Naive thymus-derived CD4-positive, alpha-beta T cell (primary cell): Measurements from ENCODE around the gene CTXN1. TPM values are rescaled to one million over a fixed set of nuclear protein-coding genes. Genes with fewer than 3 reads are reported as not detected.
A peak's percentile ranks its signal among the peaks of the same experiment; 100 is the strongest.
"Not testable (repeated sequence)": the region's sequence is repeated elsewhere in the genome, so short reads cannot be mapped to it uniquely, and the experiment has no call there.

Source experiments
- ATAC-seq: fragments of 150-1000 bp; cut with Tn5 transposase; 2 replicates; pipeline ENCODE4 v1.10.0; 2021; ENCODE audit warnings: mild to moderate bottlenecking, moderate library complexity
- CTCF ChIA-PET: fragments of 350-600 bp; sonication (Branson Sonifier 250); formaldehyde crosslinking; loops from one replicate; lab custom pipeline; 2021; ENCODE audit warnings: antibody characterized with exemption; lab: Charles Lee
- POLR2A ChIA-PET: fragments of 350-600 bp; sonication (Branson Sonifier 250); formaldehyde crosslinking; loops from one replicate; lab custom pipeline; 2021; ENCODE audit warnings: antibody characterized with exemption, inconsistent platforms; lab: Charles Lee
- DNase-seq, 9 donors: peaks; one replicate each; pipeline versions ENCODE4 v3.0.0 to v3.0.0-alpha.2; 2020 to 2022; ENCODE audit warnings: mixed read lengths in 1 of 9
- H3K27ac ChIP-seq: one replicate; pipeline ENCODE4 v1.7.0; 2013; ENCODE audit warnings: mild to moderate bottlenecking, low read depth, low read length, moderate library complexity
- H3K27me3 ChIP-seq, 2 donors: one replicate each; pipeline ENCODE4 v1.7.0; 2013; ENCODE audit warnings: low read length in 2 of 2, mild to moderate bottlenecking in 2 of 2, moderate library complexity in 2 of 2; ENCODE audit not compliant: control insufficient read depth in 2 of 2, insufficient read depth in 2 of 2
- H3K36me3 ChIP-seq, 3 experiments: 1 replicate in 2 of 3; 2 replicates in 1 of 3; pipeline ENCODE4 v1.7.0; 2013; ENCODE audit warnings: low read length in 3 of 3, mild to moderate bottlenecking in 3 of 3, moderate library complexity in 1 of 3; ENCODE audit not compliant: insufficient read depth in 3 of 3, control insufficient read depth in 2 of 3
- H3K4me1 ChIP-seq, 2 donors: one replicate each; pipeline ENCODE4 v1.7.0; 2013; ENCODE audit warnings: low read length in 2 of 2, mild to moderate bottlenecking in 2 of 2, moderate library complexity in 1 of 2; ENCODE audit not compliant: control insufficient read depth in 2 of 2, insufficient read depth in 2 of 2
- H3K4me3 ChIP-seq: 2 replicates; pipeline ENCODE4 v1.7.0; 2013; ENCODE audit warnings: mild to moderate bottlenecking, low read length
- H3K9me3 ChIP-seq, 3 experiments: 1 replicate in 2 of 3; 2 replicates in 1 of 3; pipeline ENCODE4 v1.7.0; 2013; ENCODE audit warnings: low read length in 3 of 3; ENCODE audit not compliant: control insufficient read depth in 2 of 3
- H3K27ac Mint-ChIP-seq, 9 donors: one replicate each; pipeline ENCODE4 v1.8.0; 2020 to 2022; ENCODE audit warnings: mixed read lengths in 9 of 9, mild to moderate bottlenecking in 8 of 9, moderate library complexity in 5 of 9, inconsistent platforms in 2 of 9
- H3K27me3 Mint-ChIP-seq, 5 donors: one replicate each; pipeline ENCODE4 v1.8.0; 2021 to 2022; ENCODE audit warnings: mixed read lengths in 5 of 5, mild to moderate bottlenecking in 1 of 5
- H3K36me3 Mint-ChIP-seq, 5 donors: one replicate each; pipeline ENCODE4 v1.8.0; 2020 to 2022; ENCODE audit warnings: mixed read lengths in 5 of 5, mild to moderate bottlenecking in 3 of 5, inconsistent platforms in 1 of 5
- H3K4me1 Mint-ChIP-seq, 7 donors: one replicate each; pipeline ENCODE4 v1.8.0; 2020 to 2022; ENCODE audit warnings: mixed read lengths in 7 of 7, mild to moderate bottlenecking in 3 of 7, inconsistent platforms in 1 of 7
- H3K4me3 Mint-ChIP-seq, 10 donors: one replicate each; pipeline ENCODE4 v1.8.0; 2020 to 2022; ENCODE audit warnings: mild to moderate bottlenecking in 10 of 10, mixed read lengths in 10 of 10, moderate library complexity in 6 of 10, inconsistent platforms in 2 of 10
- H3K9me3 Mint-ChIP-seq, 11 donors: one replicate each; pipeline ENCODE4 v1.8.0; 2020 to 2022; ENCODE audit warnings: mixed read lengths in 11 of 11, mild to moderate bottlenecking in 4 of 11, inconsistent platforms in 1 of 11, moderate library complexity in 1 of 11
- intact Hi-C, 2 donors: fragments of 100-400 bp; cut with micrococcal nuclease; formaldehyde crosslinking; loops; one replicate each; pipeline ENCODE4 v1.15.1; 2023
- polyA plus RNA-seq, 2 donors: library from polyadenylated mRNA; unstranded; fragments of 300-500 nt; fragmentation: Illumina TruSeq; gene quantifications; one replicate each; pipeline ENCODE4 v1.2.3, GENCODE V29; 2021
- total RNA-seq, 6 experiments: library from RNA in 5 of 6; stranded (reverse) in 5 of 6; gene quantifications; 1 replicate in 5 of 6; 2 replicates in 1 of 6; pipeline ENCODE4 v1.2.3 and lab custom pipeline; 2021 to 2026

CTXN1 gene
- total and polyA plus RNA-seq, 7 experiments from 2014 or later = 0.32 TPM; not detected in 6

DNA sequence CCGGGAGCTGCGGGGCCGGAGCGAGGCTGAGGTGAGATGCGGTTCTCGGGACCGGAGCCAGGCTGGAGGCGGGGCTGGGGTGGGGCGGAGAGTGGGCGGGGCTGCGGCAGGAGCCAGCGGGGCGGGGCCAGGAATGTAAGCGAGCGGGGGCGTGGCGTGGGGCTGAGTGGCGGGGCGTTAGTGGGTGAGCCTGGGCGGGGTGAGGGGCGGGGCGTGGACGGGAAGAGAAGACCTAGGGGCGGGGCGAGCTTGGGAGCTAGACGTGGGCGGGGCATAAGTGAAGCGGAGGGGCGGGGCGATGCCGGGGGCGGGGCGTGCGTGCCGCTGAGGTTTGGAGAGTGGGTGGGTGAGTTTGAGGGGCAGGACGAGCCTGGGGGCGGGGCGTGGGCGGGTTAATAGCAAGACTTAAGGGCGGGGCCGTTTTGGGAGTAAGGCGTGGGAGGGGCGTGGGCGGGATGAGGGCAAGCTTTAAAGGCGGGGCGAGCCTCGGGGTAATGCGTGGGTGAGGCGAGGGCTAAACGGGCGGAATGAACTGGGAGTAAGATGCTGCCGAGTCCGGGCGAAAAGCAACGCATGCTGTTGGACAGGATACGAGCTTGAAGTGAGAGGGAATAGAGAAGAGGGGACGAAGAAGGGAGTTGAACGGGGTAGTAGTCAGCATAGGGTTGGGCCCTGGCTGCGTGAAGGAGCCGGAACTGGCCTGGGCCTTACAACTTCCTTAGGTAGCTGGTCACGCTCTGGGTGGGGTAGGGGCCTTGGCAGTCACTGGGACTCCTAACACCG, 5.2 kb downstream of the CTXN1 start:
- H3K4me3 ChIP-seq = peak overlapping the region; percentile 86
- H3K4me3 Mint-ChIP-seq = peak overlapping the region; percentile 88 to 97 (median 94)
- peaks cover 0 to 11% (median 0%) of the 10 kb centered on the region in 5 donors for H3K36me3 Mint-ChIP-seq
- no peaks in the 10 kb centered on the region for H3K9me3 ChIP-seq
- CTCF ChIA-PET = interaction anchor here (0.6 to 2.8 kb wide), 7 partner anchors 10 to 346 kb away, joined by 3 to 14 read pairs (median 8); partner anchors contain the start of genes MAP2K7 and TIMM44
- H3K36me3 ChIP-seq = peaks cover 0 to 18% (median 6%) of the 10 kb centered on the region in 3 experiments
- peaks cover 24 to 34% of the 10 kb centered on the region in 2 donors for H3K4me1 ChIP-seq
- H3K27me3 Mint-ChIP-seq = peaks cover 8 to 25% (median 12%) of the 10 kb centered on the region in 5 donors
- peak overlapping the region; percentile 76 to 97 (median 92) for H3K27ac Mint-ChIP-seq
- H3K4me1 Mint-ChIP-seq = peaks cover 15 to 49% (median 36%) of the 10 kb centered on the region in 7 donors
- ATAC-seq (peak; percentile 90), DNase-seq (peak; percentile 93 to 99 (median 96))
- H3K9me3 Mint-ChIP-seq = peaks cover 0 to 3% (median 0%) of the 10 kb centered on the region in 11 donors
- H3K27ac ChIP-seq = peak overlapping the region; percentile 75
- POLR2A ChIA-PET = interaction anchor here (0.8 to 5.7 kb wide), 15 partner anchors 9 to 469 kb away, joined by 3 to 38 read pairs (median 6); partner anchors contain the start of genes MAP2K7, PET100, RAB11B and TIMM44
- intact Hi-C loops = loop anchor here (1.0 to 10.0 kb wide), 18 partner anchors 17 to 1897 kb away; partner anchors contain the start of genes MAP2K7 (in 2 of the 2), PET100 (in 2 of the 2), TIMM44 (in 2 of the 2) and XAB2 (in 2 of the 2)
- H3K27me3 ChIP-seq = peaks cover 0 to 20% of the 10 kb centered on the region in 2 donors

DNA sequence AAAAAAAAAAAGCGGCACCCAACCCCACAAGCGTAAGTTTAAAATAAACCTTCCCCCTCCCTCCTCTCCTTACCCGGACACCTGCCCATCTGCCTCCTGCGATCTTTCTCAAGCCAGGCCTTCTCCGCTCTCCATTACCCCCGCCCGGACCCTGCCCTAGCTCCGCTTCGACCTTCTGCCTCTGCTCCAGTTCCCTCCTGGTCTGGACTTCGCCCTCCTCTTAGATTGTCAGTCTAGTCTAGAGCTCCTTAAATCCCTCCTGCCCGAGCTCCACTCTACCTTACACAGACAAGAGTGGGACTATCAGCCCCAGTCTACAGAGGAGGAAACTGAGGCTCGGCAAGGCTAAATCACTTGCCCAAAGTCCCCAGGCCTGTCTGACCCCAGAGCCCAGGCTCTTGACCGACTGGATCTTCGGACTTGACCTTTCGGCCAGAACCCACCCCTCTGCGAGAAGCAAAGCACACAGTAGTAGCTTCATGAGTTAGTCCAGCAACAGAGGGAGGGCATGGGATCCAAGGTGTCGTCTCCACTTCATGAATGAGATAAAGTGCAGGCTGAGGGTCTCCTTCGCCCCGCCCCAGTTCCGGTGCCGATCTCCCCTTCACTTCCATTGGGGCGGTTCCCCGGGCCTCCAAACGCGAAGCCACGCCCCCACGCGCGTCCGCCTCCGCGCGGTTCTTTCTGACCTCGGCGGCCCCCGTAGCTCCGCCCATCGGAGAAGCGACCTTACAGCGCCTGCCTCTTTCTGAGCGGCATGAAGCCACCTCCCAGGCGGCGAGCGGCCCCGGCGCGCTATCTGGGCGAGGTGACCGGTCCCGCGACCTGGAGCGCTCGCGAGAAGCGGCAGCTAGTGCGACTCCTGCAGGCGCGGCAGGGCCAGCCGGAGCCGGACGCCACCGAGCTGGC, 6.1 kb downstream of the CTXN1 start, which contains the start of gene SNAPC2:
SNAPC2 (plus strand) TSS at position 729 of the 909 bp plus-strand sequence; CDS start at position 758, 29 bp downstream.
- peak; percentile 95 to 99 (median 98) for DNase-seq
- peaks cover 0 to 5% (median 0%) of the 10 kb centered on the region in 11 donors for H3K9me3 Mint-ChIP-seq
- intact Hi-C loops = loop anchor here (1.0 to 10.0 kb wide), 19 partner anchors 17 to 1897 kb away; partner anchors contain the start of genes MAP2K7 (in 2 of the 2), PET100 (in 2 of the 2), RFX2 (in 2 of the 2) and TIMM44 (in 2 of the 2)
- peaks cover 3 to 20% of the 10 kb centered on the region in 2 donors for H3K27me3 ChIP-seq
- H3K9me3 ChIP-seq = no peaks in the 10 kb centered on the region
- peaks cover 25 to 34% of the 10 kb centered on the region in 2 donors for H3K4me1 ChIP-seq
- H3K4me1 Mint-ChIP-seq = peaks cover 15 to 52% (median 38%) of the 10 kb centered on the region in 7 donors
- H3K27me3 Mint-ChIP-seq = peaks cover 12 to 33% (median 14%) of the 10 kb centered on the region in 5 donors
- POLR2A ChIA-PET = interaction anchor here (0.8 to 5.7 kb wide), 12 partner anchors 8 to 470 kb away, joined by 3 to 38 read pairs (median 6); partner anchors contain the start of genes MAP2K7, RAB11B and TIMM44
- H3K27ac Mint-ChIP-seq = peak within 1 kb of the TSS; percentile 76 to 97 (median 92)
- CTCF ChIA-PET = interaction anchor here (1.1 to 2.8 kb wide), 5 partner anchors 12 to 51 kb away, joined by 3 to 14 read pairs (median 8); partner anchors contain the start of genes MAP2K7 and TIMM44
- H3K27ac ChIP-seq = peak within 1 kb of the TSS; percentile 75
- peak within 1 kb of the TSS; percentile 88 to 97 (median 94) for H3K4me3 Mint-ChIP-seq
- ATAC-seq = peak; percentile 71
- H3K36me3 Mint-ChIP-seq = peaks cover 0 to 13% (median 0%) of the 10 kb centered on the region in 5 donors
- peak within 1 kb of the TSS; percentile 86 for H3K4me3 ChIP-seq
- H3K36me3 ChIP-seq = peaks cover 0 to 18% (median 6%) of the 10 kb centered on the region in 3 experiments

DNA sequence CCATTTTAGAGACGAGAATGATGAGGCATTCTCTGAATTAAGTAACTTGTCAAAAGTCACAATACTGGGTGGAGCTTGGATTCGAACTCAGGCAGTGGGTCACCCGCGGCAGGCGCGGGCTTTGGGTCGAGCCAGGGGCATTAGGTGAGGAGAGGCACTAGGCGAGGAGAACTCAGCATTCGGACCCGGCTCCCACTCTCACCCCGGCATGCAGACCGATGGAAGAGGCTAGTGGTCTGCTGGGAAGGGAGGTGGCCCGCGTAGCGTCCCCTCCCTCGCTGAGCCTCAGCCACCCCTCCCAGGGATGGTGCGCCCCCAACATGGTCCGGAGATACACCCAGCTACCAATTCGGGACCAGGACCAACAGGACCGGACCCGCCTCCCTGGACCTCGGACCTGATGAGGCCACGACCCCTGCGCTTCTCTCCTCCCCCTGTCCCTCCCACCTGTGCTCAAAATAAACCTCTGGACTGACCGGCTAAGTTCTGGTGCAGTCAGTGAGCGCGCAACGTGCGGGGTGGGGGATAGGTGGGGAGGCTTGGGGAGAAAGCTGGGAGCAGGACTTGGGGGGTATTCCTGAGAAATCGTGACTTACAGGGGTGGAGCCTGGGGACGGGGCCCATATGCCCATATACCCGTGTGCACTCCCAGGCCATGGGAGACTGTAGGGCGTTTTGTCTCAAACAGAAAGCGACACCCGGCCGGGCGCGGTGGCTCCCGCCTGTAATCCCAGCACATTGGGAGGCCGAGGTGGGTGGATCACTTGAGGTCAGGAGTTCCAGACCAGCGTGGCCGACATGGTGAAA, 7.1 kb downstream of the CTXN1 start:
- H3K9me3 Mint-ChIP-seq = peaks cover 0 to 5% (median 0%) of the 10 kb centered on the region in 11 donors
- Histone ChIP-seq H3K36me3 (peaks cover 0 to 18% (median 6%) of the 10 kb centered on the region in 3 experiments), H3K4me3 (no peak overlapping the region), H3K9me3 (no peaks in the 10 kb centered on the region), H3K27ac (no peak overlapping the region), H3K4me1 (peaks cover 25 to 34% of the 10 kb centered on the region in 2 donors), H3K27me3 (peaks cover 3 to 20% of the 10 kb centered on the region in 2 donors)
- ChIA-PET POLR2A (interaction anchor here (1.0 to 5.7 kb wide), 5 partner anchors 11 to 57 kb away, joined by 5 to 38 read pairs (median 10); partner anchors contain the start of genes MAP2K7 and TIMM44), CTCF (interaction anchor here (0.7 to 2.8 kb wide), 5 partner anchors 15 to 90 kb away, joined by 3 to 14 read pairs (median 6); partner anchors contain the start of genes MAP2K7 and TIMM44)
- peaks cover 15 to 48% (median 35%) of the 10 kb centered on the region in 7 donors for H3K4me1 Mint-ChIP-seq
- peaks cover 0 to 13% (median 0%) of the 10 kb centered on the region in 5 donors for H3K36me3 Mint-ChIP-seq
- intact Hi-C loops = loop anchor here in 1 of 2 donors (10.0 kb wide), 1 partner anchor 1804 kb away; the partner anchor contains the start of gene RFX2
- DNase-seq (no peak), ATAC-seq (no peak)
- peak overlapping the region in 1 of 9 donors; percentile 91 for H3K27ac Mint-ChIP-seq
- peak overlapping the region; percentile 42 to 97 (median 94) for H3K4me3 Mint-ChIP-seq
- peaks cover 12 to 33% (median 14%) of the 10 kb centered on the region in 5 donors for H3K27me3 Mint-ChIP-seq

DNA sequence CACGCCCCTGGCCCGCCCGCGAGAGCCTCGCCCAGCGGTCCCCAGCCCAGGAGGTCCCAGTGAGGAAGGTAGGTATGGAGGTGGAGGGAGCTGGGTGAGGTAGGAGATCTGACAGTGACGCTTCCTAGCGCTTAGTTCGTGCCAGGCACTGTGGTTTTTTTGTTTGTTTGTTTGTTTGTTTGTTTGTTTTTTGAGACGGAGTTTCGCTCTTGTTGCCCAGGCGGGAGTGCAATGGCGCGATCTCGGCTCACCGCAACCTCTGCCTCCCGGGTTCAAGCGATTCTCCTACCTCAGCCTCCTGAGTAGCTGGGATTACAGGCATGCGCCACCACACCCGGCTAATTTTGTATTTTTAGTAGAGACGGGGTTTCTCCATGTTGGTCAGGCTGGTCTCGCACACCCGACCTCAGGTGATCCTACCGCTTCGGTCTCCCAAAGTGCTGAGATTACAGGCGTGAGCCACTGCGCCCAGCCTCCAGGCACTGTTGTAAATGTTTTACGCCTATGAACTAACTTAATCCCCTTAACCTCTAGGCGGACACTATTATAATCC, 7.8 kb downstream of the CTXN1 start:
- peak overlapping the region; percentile 39 to 77 (median 63) for H3K4me3 Mint-ChIP-seq
- ChIA-PET CTCF (interaction anchor here (0.7 to 1.8 kb wide), 6 partner anchors 10 to 90 kb away, joined by 3 to 11 read pairs (median 3); partner anchors contain the start of genes MAP2K7 and TIMM44), POLR2A (interaction anchor here (0.7 to 5.7 kb wide), 3 partner anchors 14 to 25 kb away, joined by 3 to 38 read pairs (median 35); partner anchors contain the start of genes MAP2K7 and TIMM44)
- H3K9me3 Mint-ChIP-seq, H3K4me3 ChIP-seq, ATAC-seq, H3K27ac ChIP-seq, DNase-seq, H3K9me3 ChIP-seq: not testable (repeated sequence)
- H3K27ac Mint-ChIP-seq = peak overlapping the region in 1 of 9 donors; percentile 53
- peaks cover 25 to 34% of the 10 kb centered on the region in 2 donors for H3K4me1 ChIP-seq
- intact Hi-C loops = loop anchor here in 1 of 2 donors (10.0 kb wide), 1 partner anchor 1803 kb away; the partner anchor contains the start of gene RFX2
- H3K27me3 ChIP-seq = peaks cover 3 to 20% of the 10 kb centered on the region in 2 donors
- peaks cover 12 to 33% (median 14%) of the 10 kb centered on the region in 5 donors for H3K27me3 Mint-ChIP-seq
- H3K4me1 Mint-ChIP-seq = peaks cover 13 to 48% (median 35%) of the 10 kb centered on the region in 7 donors
- H3K36me3 ChIP-seq = peaks cover 0 to 16% (median 6%) of the 10 kb centered on the region in 3 experiments
- H3K36me3 Mint-ChIP-seq = peaks cover 0 to 13% (median 0%) of the 10 kb centered on the region in 5 donors
